GM10266 (cell line): Measurements from ENCODE around the gene ALKBH5.

Experiments
- DNase-seq: peaks from one replicate; pipeline ENCODE4 v3.0.0; 2012; ENCODE audit errors: extremely low spot score
- CTCF ChIP-seq: IDR thresholded peaks from 2 replicates; pipeline ENCODE4 v1.5.1; 2012; ENCODE audit warnings: mild to moderate bottlenecking, low read depth; ENCODE audit not compliant: control insufficient read depth, insufficient read depth; ENCODE audit errors: missing control alignments

The ALKBH5 gene

DNA sequence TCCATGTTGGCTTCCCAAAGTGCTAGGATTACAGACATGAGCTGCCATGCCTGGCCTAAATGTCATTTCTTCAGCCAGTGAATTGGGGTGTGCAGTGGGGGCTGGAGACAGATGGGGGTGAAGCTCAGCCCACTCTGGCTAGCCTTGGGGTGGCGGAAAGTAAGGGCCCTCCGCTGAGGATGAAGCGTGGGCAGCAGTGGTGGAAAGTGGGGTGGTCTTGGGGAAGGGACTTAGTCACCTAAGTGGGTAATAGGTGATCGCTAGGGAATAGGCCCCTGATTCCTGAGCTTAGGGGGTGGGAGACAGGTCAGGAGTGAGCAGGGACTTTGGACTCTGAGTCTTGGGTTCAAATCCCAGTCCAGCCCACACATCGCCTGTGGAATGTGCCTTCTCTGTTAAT is 44.0 kb downstream of the ALKBH5 start:
- DNase-seq = no peak
- TF ChIP-seq CTCF = no peak

- TF ChIP-seq CTCF = no peak
- DNase-seq = no peak
Observed at GRCh38 chr17:18228176-18228682, 44.6 kb downstream of the ALKBH5 start.

GRCh38 chr17:18229254-18229653 is 45.6 kb downstream of the ALKBH5 start:
- no peak for TF ChIP-seq CTCF
- DNase-seq = no peak

DNA sequence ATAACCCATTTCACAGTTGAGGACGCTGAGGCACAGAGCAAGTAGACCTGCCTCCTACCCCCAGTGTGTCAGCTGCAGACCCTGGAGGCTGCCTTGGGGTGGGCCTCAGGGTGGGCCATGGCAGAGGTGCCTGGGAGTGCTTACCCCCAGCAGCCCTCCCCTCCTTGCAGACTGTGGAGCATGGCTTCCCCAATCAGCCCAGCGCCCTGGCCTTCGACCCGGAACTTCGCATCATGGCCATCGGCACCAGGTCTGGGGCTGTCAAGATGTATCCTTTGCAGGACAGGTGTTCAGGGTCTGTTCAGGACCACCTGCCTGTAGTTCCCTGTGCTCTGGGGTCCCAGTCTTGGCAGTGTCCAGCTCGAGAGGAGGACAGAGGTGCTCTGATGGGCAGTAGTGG is 46.1 kb downstream of the ALKBH5 start:
- DNase-seq = no peak
- no peak for TF ChIP-seq CTCF

DNA sequence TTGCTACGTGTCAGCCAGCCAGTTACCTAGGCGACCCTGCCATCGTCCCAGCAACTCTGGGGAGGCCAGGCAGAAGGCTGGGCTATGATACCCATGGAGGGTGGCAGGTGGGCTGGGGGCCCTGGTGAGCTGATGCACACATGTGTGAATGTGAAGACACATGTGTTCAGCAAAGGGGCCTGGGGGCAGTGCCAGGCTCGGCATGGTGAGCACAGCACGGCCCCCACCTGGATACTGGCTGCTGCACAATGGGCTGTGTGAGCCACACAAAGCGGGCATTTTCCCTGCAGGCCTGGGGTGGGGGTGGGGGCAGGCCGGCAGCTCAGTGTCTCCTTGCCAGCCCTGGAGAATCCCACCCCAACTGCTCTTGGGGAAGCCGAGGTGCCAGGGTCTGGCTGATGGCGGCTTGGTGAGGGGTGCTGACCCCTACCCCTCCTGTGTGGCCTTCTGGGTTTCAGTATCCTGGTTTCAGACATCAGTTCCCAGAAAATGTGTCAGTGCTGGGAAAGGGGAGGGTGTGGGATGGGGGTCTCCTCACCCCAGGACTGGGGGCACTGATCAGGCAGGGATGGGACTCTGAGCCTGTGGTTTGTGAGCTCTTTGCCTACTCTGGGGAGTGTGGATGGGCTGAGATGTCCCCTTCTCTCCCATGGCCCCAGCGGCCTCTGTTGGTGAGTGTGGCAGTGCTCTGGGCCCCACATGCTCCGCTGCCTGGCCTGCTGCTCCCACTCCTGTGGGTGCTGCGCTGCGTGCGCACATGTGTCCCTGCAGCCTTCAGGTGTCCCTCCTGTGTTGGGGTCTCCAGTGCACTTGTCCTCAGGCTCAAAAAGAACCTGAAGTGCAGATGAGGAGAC is 46.9 kb downstream of the ALKBH5 start:
- DNase-seq = no peak
- TF ChIP-seq CTCF = no peak

- no peak for DNase-seq
- no peak for TF ChIP-seq CTCF
Observed at GRCh38 chr17:18231164-18231563, 47.5 kb downstream of the ALKBH5 start.

DNA sequence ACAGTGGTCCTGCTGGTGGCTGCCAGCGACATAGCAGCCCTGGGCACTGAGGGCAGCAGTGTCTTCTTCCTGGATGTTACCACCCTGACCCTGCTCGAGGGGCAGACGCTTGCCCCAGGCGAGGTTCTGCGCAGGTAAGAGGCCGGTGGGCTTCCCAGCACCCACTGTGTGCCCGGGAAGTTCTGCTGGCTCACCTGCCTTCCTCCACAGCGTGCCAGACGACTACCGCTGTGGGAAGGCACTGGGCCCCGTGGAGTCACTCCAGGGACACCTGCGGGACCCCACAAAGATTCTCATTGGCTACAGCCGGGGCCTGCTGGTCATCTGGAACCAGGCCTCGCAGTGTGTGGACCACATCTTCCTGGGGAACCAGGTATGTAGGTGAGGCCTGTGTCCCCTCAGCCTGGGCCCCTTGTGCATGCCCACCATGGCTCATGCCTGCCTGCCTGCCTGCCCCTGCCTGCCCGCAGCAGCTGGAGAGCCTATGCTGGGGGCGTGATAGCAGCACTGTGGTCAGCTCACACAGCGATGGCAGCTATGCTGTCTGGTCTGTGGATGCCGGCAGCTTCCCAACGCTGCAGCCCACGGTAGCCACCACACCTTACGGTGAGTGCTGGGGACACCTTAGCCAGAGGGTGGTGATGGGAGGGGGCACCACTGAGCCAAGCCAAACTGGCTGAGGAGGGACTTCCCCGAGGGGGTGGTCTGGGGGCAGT is 50.3 kb downstream of the ALKBH5 start:
- DNase-seq = no peak
- TF ChIP-seq CTCF = no peak
